Measurements from ENCODE around the gene FAF2. TPM values are rescaled to one million over a fixed set of nuclear protein-coding genes. Genes with fewer than 3 reads are reported as not detected.

The FAF2 gene
- total RNA-seq, 1 donor from 2014 or later: 31.8 TPM

GRCh38 chr5:176412517-176413254, 35.5 kb upstream of the FAF2 start:
- H3K9me3 ChIP-seq: no peaks in the 10 kb centered on the region
- no peaks in the 10 kb centered on the region for H3K27me3 ChIP-seq (ENCODE audit: low read depth)
- DNase-seq (no peak), ATAC-seq (peak in 1 of 2 donors; percentile 25)
- peak overlapping the region; percentile 36 for H3K27ac ChIP-seq
- intact Hi-C loops (cut with DNase I): no loop called here
- no peak overlapping the region for H3K4me3 ChIP-seq
- no peak for TF ChIP-seq CTCF (IDR thresholded peaks at IDR 0.05)
- H3K4me1 ChIP-seq: peaks cover 55% of the 10 kb centered on the region
- H3K36me3 ChIP-seq: peaks cover 29% of the 10 kb centered on the region

- Histone ChIP-seq H3K27me3 (ENCODE audit: low read depth) (no peaks in the 10 kb centered on the region), H3K27ac (peak overlapping the region; percentile 36), H3K4me3 (no peak overlapping the region), H3K9me3 (no peaks in the 10 kb centered on the region), H3K36me3 (peaks cover 24% of the 10 kb centered on the region), H3K4me1 (peaks cover 55% of the 10 kb centered on the region)
- no peak for TF ChIP-seq CTCF (IDR thresholded peaks at IDR 0.05)
- ATAC-seq (no peak), DNase-seq (no peak)
- intact Hi-C loops (cut with DNase I): no loop called here
These were observed 35.0 kb upstream of the FAF2 start for GRCh38 chr5:176413255-176413565.

GRCh38 chr5:176413709-176414191, 34.4 kb upstream of the FAF2 start:
- Histone ChIP-seq H3K4me3 (no peak overlapping the region), H3K9me3 (no peaks in the 10 kb centered on the region), H3K36me3 (peaks cover 19% of the 10 kb centered on the region), H3K27me3 (ENCODE audit: low read depth) (no peaks in the 10 kb centered on the region), H3K27ac (peak overlapping the region; percentile 36), H3K4me1 (peaks cover 55% of the 10 kb centered on the region)
- no peak for DNase-seq
- no peak for TF ChIP-seq CTCF (IDR thresholded peaks at IDR 0.05)
- ATAC-seq: no peak
- intact Hi-C loops (cut with DNase I): no loop called here

- ATAC-seq (no peak), DNase-seq (no peak)
- intact Hi-C loops (cut with DNase I): no loop called here
- Histone ChIP-seq H3K36me3 (peaks cover 9% of the 10 kb centered on the region), H3K4me1 (peaks cover 55% of the 10 kb centered on the region), H3K9me3 (no peaks in the 10 kb centered on the region), H3K4me3 (peak overlapping the region; percentile 96), H3K27ac (no peak overlapping the region), H3K27me3 (ENCODE audit: low read depth) (no peaks in the 10 kb centered on the region)
- no peak for TF ChIP-seq CTCF (IDR thresholded peaks at IDR 0.05)
These were observed 33.5 kb upstream of the FAF2 start for GRCh38 chr5:176414704-176415103.

GRCh38 chr5:176415240-176415951, 32.8 kb upstream of the FAF2 start:
- Histone ChIP-seq H3K27me3 (ENCODE audit: low read depth) (no peaks in the 10 kb centered on the region), H3K4me3 (peak overlapping the region; percentile 96), H3K9me3 (no peaks in the 10 kb centered on the region), H3K4me1 (peaks cover 55% of the 10 kb centered on the region), H3K36me3 (peaks cover 2% of the 10 kb centered on the region), H3K27ac (peak overlapping the region; percentile 96)
- ATAC-seq (peak in 1 of 2 donors; percentile 31), DNase-seq (no peak)
- intact Hi-C loops (cut with DNase I): no loop called here
- TF ChIP-seq CTCF (IDR thresholded peaks at IDR 0.05): no peak

All from lower lobe of right lung (tissue), 2 donors.